ENCODE data around the gene CLDN6.
A peak's percentile ranks its signal among the peaks of the same experiment; 100 is the strongest.

CLDN6 gene

GRCh38 chr16:2999929-3000328, 18.1 kb downstream of the CLDN6 start:
- Mint-ChIP-seq H3K27me3 (peaks cover 18% of the 10 kb centered on the region), H3K9me3 (no peaks in the 10 kb centered on the region), H3K4me1 (peaks cover 4% of the 10 kb centered on the region), H3K4me3 (no peak overlapping the region), H3K27ac (peak overlapping the region in 1 of 2 donors; percentile 89)
- DNase-seq (no peak), ATAC-seq (no peak)

- DNase-seq (no peak), ATAC-seq (no peak)
- H3K4me3 Mint-ChIP-seq, result no peak overlapping the region
- H3K27me3 Mint-ChIP-seq, result peaks cover 14% of the 10 kb centered on the region
- H3K4me1 Mint-ChIP-seq, result no peaks in the 10 kb centered on the region
- H3K9me3 Mint-ChIP-seq, result no peaks in the 10 kb centered on the region
- peak overlapping the region in 1 of 2 donors; percentile 42 for H3K27ac Mint-ChIP-seq
Observed at GRCh38 chr16:2996298-2996697, 21.7 kb downstream of the CLDN6 start.

- Mint-ChIP-seq H3K27me3 (peaks cover 12% of the 10 kb centered on the region), H3K4me3 (no peak overlapping the region), H3K9me3 (no peaks in the 10 kb centered on the region), H3K4me1 (no peaks in the 10 kb centered on the region), H3K27ac (peak overlapping the region in 1 of 2 donors; percentile 76)
- DNase-seq (no peak), ATAC-seq (no peak)
Observed at GRCh38 chr16:2992383-2993081, 25.5 kb downstream of the CLDN6 start.

GRCh38 chr16:2991566-2992261, 26.3 kb downstream of the CLDN6 start:
- no peak overlapping the region for H3K4me3 Mint-ChIP-seq
- no peak for ATAC-seq
- no peaks in the 10 kb centered on the region for H3K4me1 Mint-ChIP-seq

GRCh38 chr16:2990891-2991290, 27.1 kb downstream of the CLDN6 start:
- Mint-ChIP-seq H3K27ac (no peak overlapping the region), H3K9me3 (no peaks in the 10 kb centered on the region), H3K4me3 (no peak overlapping the region), H3K27me3 (peaks cover 22% of the 10 kb centered on the region), H3K4me1 (no peaks in the 10 kb centered on the region)
- DNase-seq (no peak), ATAC-seq (no peak)

More at GRCh38 chr16:2991566-2992261, 26.3 kb downstream of the CLDN6 start:
- Mint-ChIP-seq H3K9me3 (no peaks in the 10 kb centered on the region), H3K27me3 (peaks cover 15% of the 10 kb centered on the region), H3K27ac (no peak overlapping the region)
- DNase-seq, result no peak

- no peaks in the 10 kb centered on the region for H3K9me3 Mint-ChIP-seq
- ATAC-seq (no peak), DNase-seq (no peak)
- peaks cover 26% of the 10 kb centered on the region for H3K27me3 Mint-ChIP-seq
- H3K27ac Mint-ChIP-seq, result no peak overlapping the region
- no peak overlapping the region for H3K4me3 Mint-ChIP-seq
- peaks cover 4% of the 10 kb centered on the region for H3K4me1 Mint-ChIP-seq
Observed at GRCh38 chr16:2988590-2989099, 29.3 kb downstream of the CLDN6 start.

GRCh38 chr16:2987833-2988232, 30.1 kb downstream of the CLDN6 start:
- no peak overlapping the region for H3K27ac Mint-ChIP-seq
- H3K4me3 Mint-ChIP-seq, result no peak overlapping the region
- no peak for ATAC-seq

GRCh38 chr16:2987286-2987685, 30.7 kb downstream of the CLDN6 start:
- Mint-ChIP-seq H3K27me3 (peaks cover 37% of the 10 kb centered on the region), H3K4me3 (no peak overlapping the region), H3K27ac (no peak overlapping the region), H3K4me1 (peaks cover 11% of the 10 kb centered on the region), H3K9me3 (no peaks in the 10 kb centered on the region)
- no peak for ATAC-seq
- DNase-seq, result no peak

More at GRCh38 chr16:2987833-2988232, 30.1 kb downstream of the CLDN6 start:
- peaks cover 31% of the 10 kb centered on the region for H3K27me3 Mint-ChIP-seq
- no peaks in the 10 kb centered on the region for H3K9me3 Mint-ChIP-seq
- no peak for DNase-seq
- peaks cover 7% of the 10 kb centered on the region for H3K4me1 Mint-ChIP-seq

GRCh38 chr16:2986623-2987188, 31.3 kb downstream of the CLDN6 start:
- DNase-seq, result no peak
- no peak for ATAC-seq
- H3K9me3 Mint-ChIP-seq, result no peaks in the 10 kb centered on the region
- peak overlapping the region in 1 of 2 donors; percentile 68 for H3K27ac Mint-ChIP-seq
- H3K4me3 Mint-ChIP-seq, result no peak overlapping the region
- H3K27me3 Mint-ChIP-seq, result peaks cover 41% of the 10 kb centered on the region
- peaks cover 17% of the 10 kb centered on the region for H3K4me1 Mint-ChIP-seq

- H3K27me3 Mint-ChIP-seq, result peaks cover 41% of the 10 kb centered on the region
- no peak overlapping the region for H3K27ac Mint-ChIP-seq
- no peaks in the 10 kb centered on the region for H3K9me3 Mint-ChIP-seq
- H3K4me1 Mint-ChIP-seq, result peaks cover 24% of the 10 kb centered on the region
- no peak overlapping the region for H3K4me3 Mint-ChIP-seq
- ATAC-seq, result no peak
- no peak for DNase-seq
Observed at GRCh38 chr16:2985893-2986355, 32.1 kb downstream of the CLDN6 start.

- Mint-ChIP-seq H3K4me1 (peaks cover 27% of the 10 kb centered on the region), H3K27me3 (peaks cover 41% of the 10 kb centered on the region), H3K4me3 (no peak overlapping the region), H3K27ac (no peak overlapping the region), H3K9me3 (no peaks in the 10 kb centered on the region)
- DNase-seq, result no peak
- no peak for ATAC-seq
Observed at GRCh38 chr16:2985462-2985861, 32.5 kb downstream of the CLDN6 start.

GRCh38 chr16:2983706-2984136, 34.3 kb downstream of the CLDN6 start:
- Mint-ChIP-seq H3K4me1 (peaks cover 34% of the 10 kb centered on the region), H3K27ac (no peak overlapping the region)
- DNase-seq, result peak; percentile 57 to 67

GRCh38 chr16:2982402-2982801, 35.6 kb downstream of the CLDN6 start:
- no peak for ATAC-seq
- peak overlapping the region in 1 of 2 donors; percentile 82 for H3K27ac Mint-ChIP-seq
- peaks cover 43% of the 10 kb centered on the region for H3K4me1 Mint-ChIP-seq
- peak overlapping the region in 1 of 2 donors; percentile 24 for H3K4me3 Mint-ChIP-seq
- H3K27me3 Mint-ChIP-seq, result peaks cover 28% of the 10 kb centered on the region
- H3K9me3 Mint-ChIP-seq, result no peaks in the 10 kb centered on the region
- no peak for DNase-seq

More at GRCh38 chr16:2983706-2984136, 34.3 kb downstream of the CLDN6 start:
- ATAC-seq, result peak; percentile 54
- Mint-ChIP-seq H3K27me3 (peaks cover 28% of the 10 kb centered on the region), H3K4me3 (peak overlapping the region; percentile 49 to 59), H3K9me3 (no peaks in the 10 kb centered on the region)

GRCh38 chr16:2981899-2982250, 36.1 kb downstream of the CLDN6 start:
- peaks cover 48% of the 10 kb centered on the region for H3K4me1 Mint-ChIP-seq
- no peak for DNase-seq
- peaks cover 27% of the 10 kb centered on the region for H3K27me3 Mint-ChIP-seq
- H3K9me3 Mint-ChIP-seq, result no peaks in the 10 kb centered on the region
- peak overlapping the region; percentile 0 to 92 for H3K27ac Mint-ChIP-seq
- no peak for ATAC-seq
- peak overlapping the region; percentile 75 to 95 for H3K4me3 Mint-ChIP-seq

GRCh38 chr16:2981177-2981898, 36.6 kb downstream of the CLDN6 start:
- no peak for DNase-seq
- peak overlapping the region; percentile 92 to 95 for H3K4me3 Mint-ChIP-seq
- H3K9me3 Mint-ChIP-seq, result no peaks in the 10 kb centered on the region
- peak overlapping the region; percentile 86 to 93 for H3K27ac Mint-ChIP-seq
- peaks cover 22% of the 10 kb centered on the region for H3K27me3 Mint-ChIP-seq
- H3K4me1 Mint-ChIP-seq, result peaks cover 53% of the 10 kb centered on the region
- no peak for ATAC-seq
